GM21423 (cell line): ENCODE data around the gene PHLPP2.
"Not testable (repeated sequence)": the region's sequence is repeated elsewhere in the genome, so short reads cannot be mapped to it uniquely, and the experiment has no call there.

ENCODE experiments used
- ATAC-seq: cut with Tn5 transposase; IDR thresholded peaks from one replicate; pipeline ENCODE4 v1.9.1; 2021; ENCODE audit warnings: mild to moderate bottlenecking, moderate library complexity; ENCODE audit not compliant: unreplicated experiment

Gene PHLPP2

DNA sequence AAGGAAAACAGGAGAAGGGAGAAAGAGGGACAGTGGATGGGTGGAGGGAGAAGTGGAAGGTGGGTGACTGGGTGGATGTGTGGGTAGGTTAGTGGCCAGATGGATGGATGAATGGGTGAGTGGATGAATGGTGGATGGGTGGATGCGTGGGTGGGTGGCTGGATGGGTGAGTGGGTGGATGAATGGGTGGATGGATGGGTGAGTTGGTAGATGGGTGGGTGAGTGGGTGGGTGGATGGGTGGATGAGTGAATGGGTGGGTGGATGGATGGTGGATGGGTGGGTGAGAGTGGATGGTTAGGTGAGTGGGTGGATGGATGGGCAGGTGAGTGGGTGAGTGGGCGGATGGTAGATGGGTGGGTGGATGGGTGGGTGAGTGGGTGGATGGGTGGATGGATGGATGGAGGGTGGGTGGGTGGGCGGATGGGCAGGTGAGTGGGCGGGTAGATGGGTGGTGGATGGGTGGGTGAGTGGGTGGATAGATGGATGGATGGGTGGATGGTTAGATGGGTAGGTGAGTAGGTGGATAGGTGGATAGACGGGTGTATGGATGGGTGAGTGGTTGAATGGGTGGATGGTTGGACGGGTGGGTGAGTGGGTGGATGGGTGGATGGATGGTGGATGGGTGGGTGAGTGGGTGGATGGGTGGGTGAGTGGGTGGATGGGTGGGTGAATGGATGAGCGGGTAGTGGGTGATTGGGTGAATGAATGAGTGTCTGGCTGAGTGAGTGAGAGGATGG, 99.2 kb downstream of the PHLPP2 start:
- no peak for ATAC-seq

DNA sequence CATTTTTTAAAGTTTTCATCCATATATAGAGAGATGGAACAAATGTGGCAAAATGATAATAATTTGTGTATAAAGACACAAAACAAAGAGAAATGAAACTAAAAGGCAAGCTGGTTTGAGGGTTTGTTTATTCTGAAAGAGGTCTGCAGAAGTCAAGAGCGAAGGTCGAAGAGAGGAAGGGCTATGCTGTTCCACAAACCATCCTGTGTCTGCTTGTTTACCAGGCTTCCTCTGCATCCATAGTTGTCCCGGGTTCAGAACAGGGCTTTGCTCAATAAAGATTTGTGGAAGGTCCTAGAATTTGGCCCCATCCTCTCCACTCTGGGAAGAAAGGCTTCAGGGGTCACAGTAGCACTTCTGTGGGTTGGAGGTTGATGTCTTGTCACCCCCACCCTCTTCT, 100.9 kb downstream of the PHLPP2 start:
- no peak for ATAC-seq

DNA sequence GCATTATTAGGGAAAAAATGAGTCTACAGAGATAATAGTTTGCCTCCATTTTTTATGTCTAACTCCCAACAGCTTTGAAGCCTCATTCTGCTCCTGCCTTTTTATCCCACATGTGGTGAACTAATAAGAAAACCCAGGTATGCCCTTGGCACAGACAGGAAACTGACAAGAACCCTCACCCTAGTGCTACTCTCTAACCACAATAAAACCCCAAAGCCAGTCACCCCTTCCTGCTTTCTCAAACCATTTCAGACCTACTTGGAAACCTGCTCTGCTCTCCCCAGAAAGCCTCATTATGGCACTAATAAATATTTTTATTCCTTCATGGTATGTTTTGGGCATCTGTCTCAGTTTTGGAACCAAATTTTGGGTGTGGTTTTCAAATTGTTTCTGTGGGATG, 102.4 kb downstream of the PHLPP2 start:
- ATAC-seq = no peak

- no peak for ATAC-seq
Measured at GRCh38 chr16:71618429-71618828, 106.1 kb downstream of the PHLPP2 start.

DNA sequence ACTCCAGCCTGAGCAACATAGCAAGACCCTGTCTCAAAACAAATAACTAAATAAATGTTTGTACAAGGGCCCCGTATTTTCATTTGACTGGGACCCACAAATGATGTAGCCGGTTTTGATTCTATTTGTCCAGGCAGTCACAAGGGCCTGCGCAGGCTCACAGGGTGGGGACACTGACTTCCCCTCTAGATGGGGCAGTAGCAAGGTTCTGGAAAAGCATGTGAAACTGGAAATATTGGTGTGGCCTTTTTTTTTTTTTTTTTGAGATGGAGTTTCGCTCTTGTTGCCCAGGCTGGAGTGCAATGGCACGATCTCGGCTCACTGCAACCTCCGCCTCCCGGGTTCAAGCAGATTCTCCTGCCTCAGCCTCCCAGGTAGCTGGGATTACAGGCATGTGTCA, 109.5 kb downstream of the PHLPP2 start:
- not testable (repeated sequence) for ATAC-seq

GRCh38 chr16:71610936-71611871, 113.3 kb downstream of the PHLPP2 start:
- ATAC-seq = peak; percentile 45

- ATAC-seq = no peak
Measured at GRCh38 chr16:71610447-71610846, 114.1 kb downstream of the PHLPP2 start.

DNA sequence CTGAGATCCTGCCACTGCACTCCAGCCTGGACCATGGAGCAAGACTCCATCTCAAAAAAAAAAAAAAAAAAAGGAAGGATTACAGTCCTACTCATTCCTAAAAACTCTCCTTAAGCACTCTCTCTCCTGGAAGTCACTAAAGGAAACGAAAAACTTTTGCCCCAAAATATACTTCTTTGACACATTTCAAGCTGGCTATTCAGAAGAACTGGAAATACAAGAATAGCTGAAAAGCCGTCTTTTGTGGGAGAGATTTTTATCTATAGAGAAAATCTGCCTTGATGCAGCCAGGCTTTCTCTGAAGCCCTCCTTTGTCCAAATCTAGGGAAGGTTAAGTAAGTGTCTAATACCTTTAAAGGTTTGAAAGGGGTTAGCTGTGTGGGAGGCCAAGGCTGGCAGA, 115.4 kb downstream of the PHLPP2 start:
- no peak for ATAC-seq

- ATAC-seq = no peak
Measured at GRCh38 chr16:71600822-71601221, 123.7 kb downstream of the PHLPP2 start.

GRCh38 chr16:71598426-71598825, 126.1 kb downstream of the PHLPP2 start:
- not testable (repeated sequence) for ATAC-seq

GRCh38 chr16:71595340-71595826, 129.1 kb downstream of the PHLPP2 start:
- ATAC-seq = not testable (repeated sequence)
